ENCODE measurements around the gene GPX4. TPM values are rescaled to one million over a fixed set of nuclear protein-coding genes. Genes with fewer than 3 reads are reported as not detected.

The GPX4 gene
- total RNA-seq, 1 experiment from 2014 or later, result 251 TPM

- intact Hi-C loops (cut with micrococcal nuclease; ENCODE audit: unreplicated experiment), result no loop called here
- no peak for DNase-seq
- no peak overlapping the region for H3K27ac Mint-ChIP-seq (ENCODE audit: unreplicated experiment)
- H3K27me3 Mint-ChIP-seq (ENCODE audit: unreplicated experiment), result no peaks in the 10 kb centered on the region
- H3K36me3 Mint-ChIP-seq (ENCODE audit: insufficient read depth, unreplicated experiment), result peaks cover 33% of the 10 kb centered on the region
- BruUV-seq (replicated peaks), result no TSS peak
- no peak for TF ChIP-seq CTCF (IDR thresholded peaks at IDR 0.05; ENCODE audit: unreplicated experiment)
- CTCF ChIA-PET, result interaction anchor here (0.7 kb wide), 1 partner anchor 34 kb away, joined by 5 read pairs; no protein-coding TSS in a partner anchor
- H3K4me3 Mint-ChIP-seq (ENCODE audit: low read depth, unreplicated experiment), result peak overlapping the region; percentile 58
- no peaks in the 10 kb centered on the region for H3K9me3 Mint-ChIP-seq (ENCODE audit: low read depth, unreplicated experiment)
- H3K4me1 Mint-ChIP-seq (ENCODE audit: low read depth, unreplicated experiment), result peaks cover 10% of the 10 kb centered on the region
Observed at GRCh38 chr19:1067341-1067957, 36.3 kb upstream of the GPX4 start.

- peaks cover 10% of the 10 kb centered on the region for H3K4me1 Mint-ChIP-seq (ENCODE audit: low read depth, unreplicated experiment)
- no TSS peak for BruUV-seq (replicated peaks)
- peaks cover 31% of the 10 kb centered on the region for H3K36me3 Mint-ChIP-seq (ENCODE audit: insufficient read depth, unreplicated experiment)
- peak overlapping the region; percentile 58 for H3K4me3 Mint-ChIP-seq (ENCODE audit: low read depth, unreplicated experiment)
- no peak for TF ChIP-seq CTCF (IDR thresholded peaks at IDR 0.05; ENCODE audit: unreplicated experiment)
- no peaks in the 10 kb centered on the region for H3K27me3 Mint-ChIP-seq (ENCODE audit: unreplicated experiment)
- intact Hi-C loops (cut with micrococcal nuclease; ENCODE audit: unreplicated experiment), result no loop called here
- H3K9me3 Mint-ChIP-seq (ENCODE audit: low read depth, unreplicated experiment), result no peaks in the 10 kb centered on the region
- CTCF ChIA-PET, result no interaction called here
- no peak for DNase-seq
- H3K27ac Mint-ChIP-seq (ENCODE audit: unreplicated experiment), result no peak overlapping the region
Observed at GRCh38 chr19:1068009-1069001, 35.5 kb upstream of the GPX4 start.

- Mint-ChIP-seq H3K27ac (ENCODE audit: unreplicated experiment) (no peak overlapping the region), H3K27me3 (ENCODE audit: unreplicated experiment) (no peaks in the 10 kb centered on the region), H3K4me1 (ENCODE audit: low read depth, unreplicated experiment) (peaks cover 10% of the 10 kb centered on the region), H3K36me3 (ENCODE audit: insufficient read depth, unreplicated experiment) (peaks cover 27% of the 10 kb centered on the region), H3K9me3 (ENCODE audit: low read depth, unreplicated experiment) (no peaks in the 10 kb centered on the region), H3K4me3 (ENCODE audit: low read depth, unreplicated experiment) (no peak overlapping the region)
- intact Hi-C loops (cut with micrococcal nuclease; ENCODE audit: unreplicated experiment), result no loop called here
- CTCF ChIA-PET, result no interaction called here
- no peak for TF ChIP-seq CTCF (IDR thresholded peaks at IDR 0.05; ENCODE audit: unreplicated experiment)
- no peak for DNase-seq
- no TSS peak for BruUV-seq (replicated peaks)
Observed at GRCh38 chr19:1069009-1069779, 34.6 kb upstream of the GPX4 start.

- no peak overlapping the region for H3K27ac Mint-ChIP-seq (ENCODE audit: unreplicated experiment)
- H3K9me3 Mint-ChIP-seq (ENCODE audit: low read depth, unreplicated experiment), result no peaks in the 10 kb centered on the region
- CTCF ChIA-PET, result no interaction called here
- H3K4me1 Mint-ChIP-seq (ENCODE audit: low read depth, unreplicated experiment), result peaks cover 3% of the 10 kb centered on the region
- no peak for DNase-seq
- intact Hi-C loops (cut with micrococcal nuclease; ENCODE audit: unreplicated experiment), result no loop called here
- TF ChIP-seq CTCF (IDR thresholded peaks at IDR 0.05; ENCODE audit: unreplicated experiment), result no peak
- peaks cover 16% of the 10 kb centered on the region for H3K36me3 Mint-ChIP-seq (ENCODE audit: insufficient read depth, unreplicated experiment)
- H3K27me3 Mint-ChIP-seq (ENCODE audit: unreplicated experiment), result no peaks in the 10 kb centered on the region
- no TSS peak for BruUV-seq (replicated peaks)
- H3K4me3 Mint-ChIP-seq (ENCODE audit: low read depth, unreplicated experiment), result no peak overlapping the region
Observed at GRCh38 chr19:1070576-1070930, 33.2 kb upstream of the GPX4 start.
